ENCODE measurements around the gene UBE2G1.
"Not testable (repeated sequence)": the region's sequence is repeated elsewhere in the genome, so short reads cannot be mapped to it uniquely, and the experiment has no call there.

UBE2G1 gene, protein sequence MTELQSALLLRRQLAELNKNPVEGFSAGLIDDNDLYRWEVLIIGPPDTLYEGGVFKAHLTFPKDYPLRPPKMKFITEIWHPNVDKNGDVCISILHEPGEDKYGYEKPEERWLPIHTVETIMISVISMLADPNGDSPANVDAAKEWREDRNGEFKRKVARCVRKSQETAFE

DNA sequence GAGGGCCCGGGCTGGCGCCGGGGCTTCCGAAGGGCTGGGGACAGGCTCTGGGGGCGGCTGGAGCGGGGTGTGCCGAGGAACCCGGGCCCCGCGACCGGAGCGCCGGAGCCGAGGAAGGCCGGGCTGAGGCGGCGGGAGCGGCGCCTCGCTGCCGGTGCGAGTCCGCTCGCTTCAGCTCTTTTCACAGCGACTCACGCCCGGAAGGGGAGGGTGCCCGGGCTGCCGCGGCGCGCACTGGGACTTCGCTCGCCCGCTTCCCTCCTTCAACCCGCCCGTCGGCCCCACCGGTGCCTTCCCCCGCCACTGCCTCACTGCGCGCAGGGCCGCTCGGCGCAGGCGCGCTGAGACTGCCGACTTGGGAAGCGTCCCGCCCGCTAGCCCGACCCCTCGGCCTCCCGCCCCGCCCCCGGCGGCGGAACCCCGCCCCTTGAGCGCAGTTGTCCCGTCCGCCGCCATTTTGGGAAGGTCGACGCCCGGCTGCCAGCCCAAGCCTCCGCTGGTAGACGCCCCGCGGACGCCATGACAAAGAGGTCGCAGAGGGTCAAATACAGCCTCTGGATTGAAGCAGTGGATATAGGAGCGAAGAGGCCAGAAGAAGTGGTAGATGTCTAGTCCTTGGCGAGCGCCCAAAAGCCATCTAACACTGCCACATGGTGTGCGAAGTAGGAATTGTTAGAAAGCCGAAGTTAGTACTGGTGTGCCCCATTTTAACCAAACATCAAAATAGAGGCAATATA, at the start of gene UBE2G1:
Gene UBE2G1, minus strand, starts transcription at position 349 of the 737 bp plus-strand sequence. CDS start 359 bp downstream, outside the sequence.
- peak; percentile 99 for DNase-seq (ENCODE audit: low read depth)

DNA sequence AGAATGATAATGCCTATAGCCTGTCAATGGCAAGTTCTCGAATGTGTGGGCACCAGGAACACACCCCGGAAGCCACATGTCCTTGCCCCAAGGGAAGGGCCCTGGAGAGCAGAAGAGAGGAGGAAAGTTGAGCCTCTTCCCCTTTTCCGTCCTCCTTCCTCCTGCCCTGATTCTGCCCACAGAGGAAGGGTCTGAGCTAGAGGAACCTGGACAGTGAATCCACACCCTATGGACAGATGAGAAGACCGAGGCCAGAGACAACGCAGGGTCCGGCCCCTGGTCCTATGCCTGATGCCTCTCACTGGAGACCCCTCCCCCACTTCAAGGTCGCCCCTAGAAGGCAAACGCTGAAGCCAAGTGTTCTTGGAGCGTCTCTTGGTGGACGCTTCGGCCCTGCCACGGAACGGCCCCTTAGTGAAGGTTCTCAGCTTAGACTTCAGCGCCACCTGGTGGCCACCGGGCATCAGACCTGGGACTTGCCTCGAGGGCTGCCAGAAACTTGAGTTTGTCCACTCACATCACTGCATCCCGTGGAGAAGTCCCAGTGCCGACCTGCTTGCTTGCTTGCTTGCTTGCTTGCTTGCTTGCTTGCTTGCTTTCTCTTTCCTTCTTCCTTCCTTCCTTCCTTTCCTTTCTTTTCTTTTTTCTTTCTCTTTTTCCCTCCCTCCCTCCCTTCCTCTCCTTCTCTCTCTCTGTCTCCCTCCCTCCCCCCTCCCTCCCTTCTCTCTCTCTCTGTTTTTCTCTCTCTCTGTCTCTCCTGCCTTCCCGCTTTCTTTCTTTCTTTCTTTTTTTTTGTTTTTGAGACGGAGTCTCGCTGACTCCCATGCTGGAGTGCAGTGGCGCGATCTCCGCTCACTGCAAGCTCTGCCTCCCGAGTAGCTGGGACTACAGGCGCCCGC, 46.7 kb upstream of the UBE2G1 start:
- peak; percentile 94 for DNase-seq (ENCODE audit: low read depth)

DNA sequence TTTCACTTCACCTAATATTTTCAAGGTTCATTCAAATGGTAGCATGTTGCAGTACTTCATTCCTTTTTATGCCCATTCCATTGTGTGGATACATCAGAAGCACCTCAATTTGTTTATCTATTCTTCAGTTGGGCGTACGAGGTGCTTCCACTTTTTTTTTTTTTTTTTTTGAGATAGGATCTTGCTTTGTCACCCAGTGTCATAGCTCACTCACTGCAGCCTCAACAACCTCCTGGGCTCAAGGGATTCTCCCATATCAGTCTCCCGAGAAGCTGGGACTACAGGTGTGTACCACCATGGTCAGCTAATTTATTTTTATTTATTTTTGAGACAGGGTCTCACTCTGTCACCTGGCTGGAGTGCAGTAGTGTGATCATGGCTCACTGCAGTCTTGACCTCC, 44.7 kb upstream of the UBE2G1 start:
- no peak for DNase-seq (ENCODE audit: low read depth)

DNA sequence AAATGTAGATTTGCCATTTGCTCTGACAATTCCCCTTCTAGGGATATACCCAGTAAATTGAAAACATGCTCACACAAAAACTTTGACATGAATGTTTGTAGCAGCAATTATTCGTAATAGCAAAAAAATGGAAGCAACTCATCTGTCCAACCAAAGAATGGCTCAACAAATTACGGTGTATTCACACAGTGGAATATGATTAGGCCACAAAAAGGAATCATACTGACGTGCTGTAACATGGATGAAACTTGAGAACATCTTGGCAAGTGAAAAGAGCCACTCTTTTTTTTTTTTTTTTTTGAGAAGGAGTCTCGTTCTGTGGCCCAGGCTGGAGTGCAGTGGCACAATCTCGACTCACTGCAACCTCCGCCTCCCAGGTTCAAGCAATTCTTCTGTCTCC, 43.2 kb upstream of the UBE2G1 start:
- no peak for DNase-seq (ENCODE audit: low read depth)

DNA sequence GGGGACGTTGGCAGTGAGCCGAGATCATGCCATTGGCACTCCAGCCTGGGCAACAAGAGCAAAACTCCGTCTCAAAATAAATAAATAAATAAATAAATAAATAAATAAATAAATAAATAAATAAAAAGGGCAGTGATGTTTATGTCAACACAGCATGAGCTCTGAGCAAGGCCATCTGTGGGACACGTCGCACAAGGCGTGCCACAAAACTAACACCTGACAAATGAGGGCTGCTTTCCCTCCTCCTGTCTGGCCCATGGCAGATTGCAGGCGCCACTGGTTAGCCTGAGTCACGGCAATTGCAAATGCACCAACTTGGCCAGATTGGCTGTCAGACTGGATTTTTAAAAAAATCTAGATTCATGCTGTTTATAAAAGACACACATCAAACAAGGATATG, 41.4 kb upstream of the UBE2G1 start:
- DNase-seq (ENCODE audit: low read depth), result no peak

DNA sequence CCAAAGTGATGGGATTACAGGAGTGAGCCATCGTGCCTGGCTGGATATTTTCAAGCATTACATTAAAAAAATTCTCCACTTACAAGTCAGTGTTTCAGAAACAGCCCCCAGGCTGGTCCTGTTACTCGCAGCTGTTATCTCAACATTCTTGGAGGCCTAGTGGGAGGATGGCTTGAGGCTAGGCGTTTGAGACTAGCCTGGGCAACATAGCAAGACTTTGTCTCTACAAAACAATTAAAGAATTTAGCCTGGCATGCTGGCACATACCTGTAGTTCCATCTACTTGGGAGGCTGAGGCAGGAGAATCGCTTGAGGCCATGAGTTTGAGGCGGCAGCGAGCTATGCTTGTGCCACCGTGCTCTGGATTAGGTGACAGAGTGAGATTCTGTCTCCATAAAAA, 40.7 kb upstream of the UBE2G1 start:
- DNase-seq (ENCODE audit: low read depth), result no peak

DNA sequence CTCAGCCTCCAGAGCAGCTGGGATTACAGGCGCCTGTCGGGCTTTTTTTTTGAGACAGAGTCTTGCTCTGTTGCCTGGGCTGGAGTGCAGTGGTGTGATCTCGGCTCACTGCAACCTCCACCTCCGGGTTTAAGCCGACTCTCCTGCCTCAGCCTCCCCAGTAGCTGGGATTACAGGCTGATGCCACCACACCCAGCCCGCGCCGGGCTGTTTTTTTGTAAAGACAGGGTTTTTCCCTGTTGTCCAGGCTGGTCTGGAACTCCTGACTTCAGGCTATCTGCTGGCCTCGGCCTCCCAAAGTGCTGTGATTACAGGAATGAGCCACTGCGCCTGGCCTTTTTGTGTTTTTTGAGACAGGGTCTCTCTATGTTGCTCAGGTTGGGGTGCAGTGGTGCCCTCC, 39.9 kb upstream of the UBE2G1 start:
- no peak for DNase-seq (ENCODE audit: low read depth)

DNA sequence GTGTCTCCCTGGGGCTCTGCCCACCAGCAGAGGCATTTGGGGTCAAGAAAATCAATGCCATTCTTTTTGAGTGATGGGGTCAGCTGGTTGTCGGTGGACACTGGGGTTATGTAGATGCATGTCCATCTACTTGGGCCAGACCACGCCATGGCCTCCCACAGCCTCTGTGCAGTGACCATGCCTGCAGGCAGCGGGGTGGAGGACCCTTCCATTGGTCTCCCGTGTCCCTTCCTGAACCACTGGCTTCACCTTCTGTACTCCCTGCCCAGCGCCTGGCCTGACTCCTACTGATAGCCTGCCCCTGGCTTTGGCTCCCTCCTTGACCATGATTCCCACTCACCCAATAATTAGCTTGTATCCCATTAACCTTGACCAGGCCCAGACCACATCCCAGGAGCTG, 39.2 kb upstream of the UBE2G1 start:
- DNase-seq (ENCODE audit: low read depth), result no peak

DNA sequence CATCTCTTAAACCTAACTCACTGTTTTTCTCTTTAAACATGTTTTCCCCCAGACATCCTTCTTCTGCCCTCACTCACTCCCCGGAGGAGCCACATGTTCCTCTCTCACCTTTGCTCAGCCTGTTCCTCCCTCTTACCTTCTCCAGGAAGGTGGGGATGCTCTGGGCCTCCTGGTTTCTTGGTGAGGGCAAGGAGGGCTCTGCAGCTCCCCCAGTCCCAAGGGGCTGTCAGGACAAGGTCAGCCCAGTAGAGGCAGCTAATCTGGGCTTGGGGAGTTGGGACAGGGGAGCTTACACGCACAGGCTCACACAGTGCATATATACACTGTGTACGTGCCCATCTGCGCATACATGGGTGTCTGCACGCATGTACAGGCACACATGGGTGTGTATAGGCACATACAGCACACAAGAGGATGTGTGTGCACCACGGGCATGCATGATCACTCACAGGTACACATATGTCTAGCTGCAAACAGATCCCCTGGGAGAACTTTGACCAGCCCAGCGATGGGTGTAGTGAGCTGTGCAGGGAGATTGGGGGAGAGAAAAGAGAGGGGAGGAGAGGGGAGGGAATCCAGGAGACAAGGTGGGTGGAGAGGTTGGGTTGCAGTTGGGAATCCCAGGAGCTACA, 38.7 kb upstream of the UBE2G1 start:
- DNase-seq (ENCODE audit: low read depth), result no peak

DNA sequence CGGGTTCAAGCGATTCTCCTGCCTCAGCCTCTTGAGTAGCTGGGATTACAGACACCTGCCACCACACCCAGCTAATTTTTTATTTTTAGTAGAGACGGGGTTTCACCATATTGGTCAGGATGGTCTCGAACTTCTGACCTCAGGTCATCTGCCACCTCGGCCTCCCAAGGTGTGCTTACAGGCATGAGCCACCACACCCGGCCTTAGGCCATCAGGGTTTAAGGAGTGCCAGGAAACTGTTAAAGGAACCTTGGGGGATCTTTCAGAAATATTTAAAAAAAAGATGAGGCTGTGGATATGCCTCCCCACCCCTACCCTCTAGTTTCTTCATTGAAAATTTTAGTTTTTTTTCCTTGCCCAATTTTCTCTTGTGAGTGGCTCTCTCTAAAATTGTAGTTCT, 31.4 kb upstream of the UBE2G1 start:
- DNase-seq (ENCODE audit: low read depth), result no peak

DNA sequence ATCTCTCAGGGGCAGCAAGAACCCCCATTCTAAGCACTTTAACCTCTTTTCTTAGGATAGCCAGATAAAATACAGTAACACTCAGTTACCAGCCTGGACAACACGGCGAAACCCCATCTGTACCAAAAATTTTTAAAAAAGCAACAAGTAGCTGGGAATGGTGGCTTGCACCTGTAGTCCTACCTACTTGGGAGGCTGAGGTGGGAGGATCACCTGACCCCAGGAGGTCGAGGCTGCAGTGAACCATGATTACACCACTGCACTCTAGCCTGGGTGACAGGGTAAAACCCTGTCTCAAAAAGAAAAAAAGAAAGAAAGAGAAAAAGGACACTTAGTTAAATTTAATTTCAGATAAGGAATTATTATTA, 28.6 kb upstream of the UBE2G1 start:
- DNase-seq (ENCODE audit: low read depth), result no peak

DNA sequence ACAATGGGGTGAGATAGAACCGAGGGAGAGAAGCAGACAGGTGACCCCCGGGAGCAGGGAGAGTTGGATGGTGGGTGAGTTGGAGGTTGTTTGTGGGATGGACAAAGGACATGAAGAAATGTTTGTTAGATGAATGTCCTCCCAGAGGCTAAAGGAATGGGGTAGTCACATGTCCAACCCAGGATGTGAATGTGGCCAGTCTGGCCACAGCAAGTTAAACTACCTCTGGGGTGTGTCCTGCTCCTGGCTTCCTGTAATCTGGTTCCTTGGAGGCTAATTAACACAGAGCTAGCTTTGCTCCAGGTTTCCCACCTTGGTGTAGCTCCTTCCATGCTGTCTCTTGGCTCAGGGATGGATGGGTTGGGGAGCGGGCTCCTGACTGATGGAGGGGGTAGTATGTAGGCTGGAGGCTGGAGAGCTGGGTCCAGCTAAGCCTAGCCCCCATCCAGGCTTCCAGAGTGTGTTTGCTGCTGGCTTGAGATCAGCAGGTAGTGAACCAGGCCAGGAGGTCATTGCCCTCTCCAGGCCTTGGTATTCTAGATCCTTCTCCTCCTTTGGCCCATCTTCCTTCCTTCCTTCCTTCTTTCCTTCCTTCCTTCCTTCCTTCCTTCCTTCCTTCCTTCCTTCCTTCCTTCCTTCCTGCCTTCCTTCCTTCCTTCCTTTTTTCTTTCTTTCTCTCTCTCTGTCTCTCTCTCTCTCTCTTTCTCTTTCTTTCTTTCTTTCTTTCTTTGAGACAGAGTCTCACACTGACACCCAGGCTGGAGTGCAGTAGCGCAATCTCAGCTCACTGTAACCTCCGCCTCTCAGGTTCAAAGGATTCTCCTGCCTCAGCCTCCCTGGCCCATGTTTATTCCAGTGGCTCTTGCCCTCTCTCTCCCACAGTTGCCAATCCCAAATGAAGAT, 28.0 kb upstream of the UBE2G1 start:
- DNase-seq (ENCODE audit: low read depth), result no peak

DNA sequence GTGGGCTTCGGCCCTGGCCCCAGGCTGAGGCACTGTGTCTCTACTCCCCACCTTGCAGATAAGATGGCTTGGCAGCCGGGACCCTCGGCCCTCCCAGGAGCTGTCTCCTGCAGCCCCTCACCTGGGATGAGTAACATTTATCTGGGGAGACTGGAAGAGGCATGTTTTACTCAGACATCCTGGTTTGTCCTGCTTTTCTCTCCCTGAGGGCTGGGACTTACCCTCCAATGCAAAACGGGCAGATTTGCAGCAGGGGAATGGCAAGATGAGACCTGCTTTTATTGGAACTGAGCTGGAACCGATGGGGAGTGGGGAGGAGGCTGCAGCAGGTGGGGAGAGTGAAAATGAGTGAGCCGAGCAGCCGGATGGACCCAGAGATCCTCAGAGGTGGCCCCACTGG, 27.3 kb upstream of the UBE2G1 start:
- DNase-seq (ENCODE audit: low read depth), result no peak

DNA sequence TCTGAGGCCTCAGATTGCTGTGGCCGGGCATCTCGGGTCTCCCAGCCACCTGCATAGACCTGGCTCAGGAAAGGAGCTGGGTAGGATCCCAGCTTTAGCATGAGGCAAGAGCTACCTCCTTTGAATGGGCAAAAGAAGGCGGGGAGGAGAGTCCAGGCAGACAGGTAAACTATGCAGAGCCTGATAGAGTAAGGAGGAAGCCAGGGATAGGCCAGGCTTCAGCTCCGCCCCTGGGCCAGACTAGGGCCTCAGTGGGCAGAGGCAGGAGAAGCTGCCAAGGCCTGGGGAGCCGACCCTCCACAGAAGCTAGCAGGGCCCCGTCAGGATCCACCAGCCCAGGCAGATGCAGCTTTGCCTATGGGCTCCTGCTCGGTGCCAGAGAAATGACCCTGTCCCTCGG, 22.6 kb upstream of the UBE2G1 start:
- no peak for DNase-seq (ENCODE audit: low read depth)

DNA sequence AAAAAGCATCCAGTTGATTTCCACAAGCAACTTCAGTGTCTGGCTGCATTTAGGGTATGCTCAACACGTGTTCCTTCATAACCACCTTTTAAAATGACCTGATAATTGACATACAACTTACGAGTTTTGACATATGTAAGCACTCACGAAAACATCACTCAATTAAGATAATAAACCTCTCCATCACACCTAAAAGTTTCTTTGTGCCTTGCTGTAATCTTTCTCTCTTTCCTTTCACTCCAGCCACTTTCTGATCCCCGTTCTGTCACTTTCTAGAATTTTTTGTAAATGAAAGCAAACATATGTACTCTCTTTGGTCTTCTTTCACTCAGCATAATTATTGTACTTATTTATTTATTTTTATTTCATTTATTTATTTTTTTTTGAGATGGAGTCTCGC, 20.7 kb upstream of the UBE2G1 start:
- DNase-seq (ENCODE audit: low read depth), result no peak

DNA sequence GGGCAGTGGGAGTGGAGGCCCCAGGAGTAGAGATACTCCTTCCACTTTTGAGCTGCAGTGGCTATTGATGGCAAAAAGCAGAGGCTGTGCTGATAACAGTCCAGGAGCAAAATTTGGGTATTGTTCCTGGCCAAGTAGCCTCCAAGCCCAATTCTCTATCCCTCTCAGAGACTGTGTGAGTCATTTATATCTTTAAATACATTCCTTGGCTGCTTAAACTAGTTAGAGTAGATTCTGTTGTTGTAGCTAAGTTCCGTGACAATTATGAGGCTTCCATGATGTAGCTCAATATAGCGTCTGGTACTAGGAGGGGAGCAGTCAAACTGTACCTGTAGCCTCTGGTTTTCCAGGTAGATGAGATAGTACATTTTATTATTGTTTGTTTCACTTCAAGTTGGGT, 19.9 kb upstream of the UBE2G1 start:
- no peak for DNase-seq (ENCODE audit: low read depth)

DNA sequence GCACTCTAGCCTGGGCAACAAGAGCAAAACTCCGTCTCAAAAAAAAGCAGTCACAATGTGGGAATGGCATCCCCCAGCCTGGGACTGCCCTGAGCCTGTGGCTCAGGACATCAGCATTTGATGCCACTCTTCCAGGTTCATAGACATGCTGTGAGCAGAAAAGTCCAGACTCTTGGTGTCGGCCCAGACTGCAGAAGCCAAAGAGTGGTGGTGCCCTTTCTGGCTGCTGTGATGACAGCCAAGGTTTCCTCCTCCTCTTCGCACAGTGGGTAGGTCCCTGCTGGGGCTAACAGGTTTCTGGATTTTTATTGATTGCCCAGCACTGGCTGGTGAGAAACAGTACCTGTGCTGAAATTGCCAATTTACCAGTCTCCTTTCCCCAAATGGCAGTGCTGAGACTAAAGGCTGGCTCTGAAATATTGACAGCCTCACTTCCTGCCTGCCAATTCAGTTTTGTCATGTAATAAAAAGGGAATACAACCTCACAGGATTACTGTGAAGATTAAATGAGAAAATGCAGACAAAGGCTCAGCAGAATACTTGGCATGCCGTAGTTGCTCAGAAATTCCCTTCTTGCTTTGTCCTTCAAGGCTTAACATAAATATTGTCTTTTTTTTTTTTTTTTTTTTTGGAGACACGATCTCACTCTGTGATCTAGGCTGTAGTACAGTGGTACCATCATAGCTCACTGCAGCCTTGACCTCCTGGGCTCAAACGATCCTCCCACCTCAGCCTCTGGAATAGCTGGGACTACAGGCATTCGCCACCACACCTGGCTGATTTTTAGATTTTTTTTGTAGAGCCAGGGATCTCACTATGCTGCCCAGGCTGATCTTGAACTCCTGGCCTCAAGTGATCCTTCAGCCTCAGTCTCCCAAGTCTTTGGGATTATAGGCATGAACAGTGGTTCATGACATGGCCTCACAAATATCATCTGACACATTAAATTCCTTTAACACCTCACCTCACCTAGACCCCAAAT, 15.5 kb upstream of the UBE2G1 start:
- DNase-seq (ENCODE audit: low read depth), result no peak

DNA sequence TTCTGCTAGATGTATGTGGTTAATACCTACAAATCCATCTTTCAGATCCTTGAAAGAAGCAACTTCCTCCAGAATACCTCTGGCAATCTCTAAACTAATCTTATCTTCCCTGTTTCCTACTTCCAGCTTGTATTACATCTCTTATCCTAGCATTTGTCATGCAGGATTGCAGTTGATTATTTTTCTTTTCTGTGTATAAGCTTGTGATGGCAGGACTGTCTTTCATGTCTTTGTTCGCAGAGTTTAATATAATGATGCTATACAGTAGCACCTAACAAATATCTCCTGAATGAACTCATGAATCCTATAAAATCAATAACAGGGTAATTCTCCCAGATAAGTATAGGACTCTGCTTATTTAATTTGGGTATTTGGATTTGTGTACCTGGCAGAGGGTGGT, 12.2 kb upstream of the UBE2G1 start:
- no peak for DNase-seq (ENCODE audit: low read depth)

DNA sequence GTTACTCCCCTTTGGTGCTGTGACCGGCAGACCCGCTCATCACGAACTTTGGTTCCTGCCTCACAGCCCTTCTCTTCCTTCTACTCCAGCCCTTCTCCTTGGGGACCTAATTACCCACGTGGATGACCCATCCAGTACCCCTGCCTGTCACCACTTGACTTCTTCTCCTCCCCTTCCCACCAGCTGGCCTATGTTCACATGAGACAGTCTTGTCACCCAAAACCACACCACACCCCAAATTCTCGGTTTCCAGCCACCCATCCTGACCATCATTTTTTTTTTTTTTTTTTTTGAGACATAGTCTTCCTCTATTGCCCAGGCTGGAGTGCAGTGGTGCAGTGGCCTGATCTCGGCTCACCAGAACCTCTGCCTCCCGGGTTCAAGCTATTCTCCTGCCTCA, 10.8 kb upstream of the UBE2G1 start:
- not testable (repeated sequence) for DNase-seq (ENCODE audit: low read depth)

DNA sequence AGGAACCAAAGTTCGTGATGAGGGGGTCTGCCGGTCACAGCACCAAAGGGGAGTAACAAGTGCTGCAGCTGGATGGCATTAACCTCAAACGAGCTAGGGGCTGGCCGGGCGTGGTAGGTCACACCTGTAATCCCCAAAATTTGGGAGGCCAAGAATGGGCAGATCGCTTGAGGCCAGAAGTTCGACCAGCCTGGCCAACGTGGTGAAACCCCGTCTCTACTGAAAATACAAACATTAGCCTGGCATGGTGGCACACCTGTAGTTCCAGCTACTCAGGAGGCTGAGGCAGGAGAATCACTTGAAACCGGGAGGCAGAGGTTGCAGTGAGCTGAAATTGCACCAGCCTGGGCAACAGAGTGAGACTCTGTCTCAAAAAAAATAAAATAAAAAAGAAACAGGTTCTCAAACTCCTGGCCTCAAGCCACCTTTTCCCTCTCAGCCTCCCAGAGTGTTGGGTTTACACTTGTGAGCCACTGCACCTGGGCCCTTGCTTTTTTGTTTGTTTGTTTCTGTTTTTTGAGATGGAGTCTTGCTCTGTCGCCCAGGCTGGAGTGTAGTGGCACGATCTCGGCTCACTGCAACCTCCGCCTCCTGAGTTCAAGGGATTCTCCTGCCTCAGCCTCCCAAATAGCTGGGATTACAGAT, 9.4 kb upstream of the UBE2G1 start:
- DNase-seq (ENCODE audit: low read depth), result not testable (repeated sequence)

Measured in activated T-cell treated with anti-CD3 and anti-CD28 coated beads for 1 hour (primary cell).